HUES48 (cell line): ENCODE measurements around the gene PER1.

ENCODE experiments used
- H3K27ac ChIP-seq: one replicate; pipeline ENCODE4 v1.7.0; 2013; ENCODE audit warnings: low read depth, low read length, inconsistent platforms
- H3K27me3 ChIP-seq: 2 replicates; pipeline ENCODE4 v1.6.1; 2013; ENCODE audit warnings: mild to moderate bottlenecking, low read length; ENCODE audit not compliant: control insufficient read depth, insufficient read depth
- H3K36me3 ChIP-seq: 2 replicates; pipeline ENCODE4 v1.6.1; 2013; ENCODE audit warnings: low read length; ENCODE audit not compliant: control insufficient read depth, insufficient read depth
- H3K4me1 ChIP-seq: 2 replicates; pipeline ENCODE4 v1.6.1; 2013; ENCODE audit warnings: mild to moderate bottlenecking, low read length; ENCODE audit not compliant: control insufficient read depth, insufficient read depth
- H3K4me3 ChIP-seq: 2 replicates; pipeline ENCODE4 v1.5.1; 2013; ENCODE audit warnings: mild to moderate bottlenecking, low read depth, low read length
- H3K9ac ChIP-seq: 2 replicates; pipeline ENCODE4 v1.6.1; 2013; ENCODE audit warnings: mild to moderate bottlenecking, low read depth, low read length, moderate library complexity
- H3K9me3 ChIP-seq: 2 replicates; pipeline ENCODE4 v1.6.1; 2013; ENCODE audit warnings: low read length; ENCODE audit not compliant: control insufficient read depth, insufficient read depth

Gene PER1

GRCh38 chr17:8095361-8095760 lies 56.8 kb downstream of the PER1 start:
- no peak overlapping the region for H3K9ac ChIP-seq
- no peaks in the 10 kb centered on the region; the same call in 1 of the 2 replicates for H3K4me1 ChIP-seq
- no peak overlapping the region for H3K4me3 ChIP-seq
- no peaks in the 10 kb centered on the region; the same call in 1 of the 2 replicates for H3K27me3 ChIP-seq
- no peak overlapping the region for H3K27ac ChIP-seq
- H3K36me3 ChIP-seq = no peaks in the 10 kb centered on the region
- H3K9me3 ChIP-seq = no peaks in the 10 kb centered on the region

GRCh38 chr17:8091033-8091687 lies 61.0 kb downstream of the PER1 start:
- no peaks in the 10 kb centered on the region for H3K9me3 ChIP-seq

More at GRCh38 chr17:8091033-8091687, 61.0 kb downstream of the PER1 start:
- H3K27me3 ChIP-seq = no peaks in the 10 kb centered on the region; the same call in none of the 2 replicates
- no peak overlapping the region for H3K27ac ChIP-seq
- no peaks in the 10 kb centered on the region for H3K36me3 ChIP-seq
- no peaks in the 10 kb centered on the region; the same call in 1 of the 2 replicates for H3K4me1 ChIP-seq
- H3K9ac ChIP-seq = no peak overlapping the region
- H3K4me3 ChIP-seq = no peak overlapping the region
